HEK293 (cell line): Measurements from ENCODE around the gene TCF15.

Experiments used
- ZBTB8A ChIP-seq: fragments of 450-650 bp; formaldehyde crosslinking; IDR thresholded peaks from 2 replicates; pipeline ENCODE4 v1.5.1; 2016; ENCODE audit warnings: missing biosample characterization, missing genetic modification characterization
- ZNF146 ChIP-seq: fragments of 450-650 bp; formaldehyde crosslinking; IDR thresholded peaks from 2 replicates; pipeline ENCODE4 v1.5.1; 2016; ENCODE audit warnings: missing biosample characterization, missing genetic modification characterization
- ZNF274 ChIP-seq, 2 experiments: fragments of 200-500 bp in 1 of 2; fragments of 450-650 bp in 1 of 2; sonication (Bioruptor generic) in 1 of 2; formaldehyde crosslinking in 1 of 2; IDR thresholded peaks; 2 replicates each; pipeline versions ENCODE4 v1.5.1 to v1.6.1; 2014 to 2016; ENCODE audit warnings: borderline replicate concordance in 1 of 2, inconsistent platforms in 1 of 2, low read length in 1 of 2, missing biosample characterization in 1 of 2, missing genetic modification characterization in 1 of 2
- ZNF558 ChIP-seq: fragments of 450-650 bp; formaldehyde crosslinking; IDR thresholded peaks from 2 replicates; pipeline ENCODE4 v1.5.1; 2016; ENCODE audit warnings: missing biosample characterization, missing genetic modification characterization
- TF ChIP-seq, protein P1 (sequence below): fragments of 450-650 bp; formaldehyde crosslinking; IDR thresholded peaks from 2 replicates; pipeline ENCODE4 v1.5.1; 2016; ENCODE audit warnings: missing biosample characterization, missing genetic modification characterization
- TF ChIP-seq, protein P2 (sequence below): fragments of 450-650 bp; formaldehyde crosslinking; IDR thresholded peaks from 2 replicates; pipeline ENCODE4 v1.5.1; 2016; ENCODE audit warnings: missing biosample characterization, missing genetic modification characterization
- TF ChIP-seq, protein P3 (sequence below): fragments of 450-650 bp; formaldehyde crosslinking; IDR thresholded peaks from 2 replicates; pipeline ENCODE4 v1.5.1; 2016; ENCODE audit warnings: missing biosample characterization, missing genetic modification characterization

DNA sequence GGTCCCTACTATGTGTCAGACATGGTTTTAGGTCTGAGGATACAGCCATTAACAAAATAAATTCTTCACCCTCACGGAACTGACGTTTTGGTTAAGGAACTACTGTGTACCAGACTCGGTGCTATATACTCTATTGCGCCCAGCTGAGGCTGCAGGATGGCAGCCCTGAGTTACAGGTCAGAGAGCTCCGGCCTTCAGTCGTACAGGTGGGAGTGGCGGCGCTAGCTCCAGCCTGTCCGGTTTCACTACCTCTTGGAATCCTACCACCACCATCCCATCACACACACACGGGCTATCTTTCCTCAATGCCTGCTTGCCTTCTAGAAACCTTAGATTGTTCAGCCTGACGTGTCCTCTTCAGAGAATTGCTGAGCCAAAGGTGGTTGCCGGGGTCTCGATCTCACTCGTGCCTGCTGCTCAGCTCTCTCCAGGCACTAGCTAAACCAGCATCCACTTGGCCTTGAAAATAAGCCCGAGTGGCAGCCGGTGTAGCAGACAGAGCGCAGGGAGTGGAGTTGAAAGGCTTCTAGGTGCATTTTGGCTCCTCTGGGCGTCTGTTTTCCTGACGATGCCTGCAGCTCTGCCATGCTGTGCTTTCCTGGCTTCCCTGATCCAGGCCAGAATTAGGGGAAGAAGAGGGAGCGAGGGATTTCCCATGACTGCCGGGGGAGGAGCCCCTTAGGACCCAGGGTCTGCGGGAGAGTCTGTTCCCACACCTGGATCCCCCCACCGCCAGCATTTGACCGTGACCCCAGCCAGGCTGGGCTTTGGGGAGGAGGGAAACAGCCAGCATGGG lies 1.1 kb upstream of the TCF15 start:
- TF ChIP-seq ZNF558 (tag by site-specific recombination), result no peak
- TF ChIP-seq, protein P1, sequence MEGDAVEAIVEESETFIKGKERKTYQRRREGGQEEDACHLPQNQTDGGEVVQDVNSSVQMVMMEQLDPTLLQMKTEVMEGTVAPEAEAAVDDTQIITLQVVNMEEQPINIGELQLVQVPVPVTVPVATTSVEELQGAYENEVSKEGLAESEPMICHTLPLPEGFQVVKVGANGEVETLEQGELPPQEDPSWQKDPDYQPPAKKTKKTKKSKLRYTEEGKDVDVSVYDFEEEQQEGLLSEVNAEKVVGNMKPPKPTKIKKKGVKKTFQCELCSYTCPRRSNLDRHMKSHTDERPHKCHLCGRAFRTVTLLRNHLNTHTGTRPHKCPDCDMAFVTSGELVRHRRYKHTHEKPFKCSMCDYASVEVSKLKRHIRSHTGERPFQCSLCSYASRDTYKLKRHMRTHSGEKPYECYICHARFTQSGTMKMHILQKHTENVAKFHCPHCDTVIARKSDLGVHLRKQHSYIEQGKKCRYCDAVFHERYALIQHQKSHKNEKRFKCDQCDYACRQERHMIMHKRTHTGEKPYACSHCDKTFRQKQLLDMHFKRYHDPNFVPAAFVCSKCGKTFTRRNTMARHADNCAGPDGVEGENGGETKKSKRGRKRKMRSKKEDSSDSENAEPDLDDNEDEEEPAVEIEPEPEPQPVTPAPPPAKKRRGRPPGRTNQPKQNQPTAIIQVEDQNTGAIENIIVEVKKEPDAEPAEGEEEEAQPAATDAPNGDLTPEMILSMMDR (tag by site-specific recombination), result no peak
- TF ChIP-seq, protein P2, sequence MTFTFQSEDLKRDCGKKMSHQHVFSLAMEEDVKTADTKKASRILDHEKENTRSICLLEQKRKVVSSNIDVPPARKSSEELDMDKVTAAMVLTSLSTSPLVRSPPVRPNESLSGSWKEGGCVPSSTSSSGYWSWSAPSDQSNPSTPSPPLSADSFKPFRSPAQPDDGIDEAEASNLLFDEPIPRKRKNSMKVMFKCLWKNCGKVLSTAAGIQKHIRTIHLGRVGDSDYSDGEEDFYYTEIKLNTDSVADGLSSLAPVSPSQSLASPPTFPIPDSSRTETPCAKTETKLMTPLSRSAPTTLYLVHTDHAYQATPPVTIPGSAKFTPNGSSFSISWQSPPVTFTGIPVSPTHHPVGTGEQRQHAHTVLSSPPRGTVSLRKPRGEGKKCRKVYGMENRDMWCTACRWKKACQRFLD (tag by site-specific recombination), result no peak
- no peak for TF ChIP-seq ZBTB8A (tag by site-specific recombination)
- TF ChIP-seq ZNF274 (IDR thresholded peaks at IDR 0.05; ENCODE audit: low read length), result no peak
- no peak for TF ChIP-seq ZNF274 (tag by site-specific recombination; IDR thresholded peaks at IDR 0.05; ENCODE audit: borderline replicate concordance)
- TF ChIP-seq, protein P3, sequence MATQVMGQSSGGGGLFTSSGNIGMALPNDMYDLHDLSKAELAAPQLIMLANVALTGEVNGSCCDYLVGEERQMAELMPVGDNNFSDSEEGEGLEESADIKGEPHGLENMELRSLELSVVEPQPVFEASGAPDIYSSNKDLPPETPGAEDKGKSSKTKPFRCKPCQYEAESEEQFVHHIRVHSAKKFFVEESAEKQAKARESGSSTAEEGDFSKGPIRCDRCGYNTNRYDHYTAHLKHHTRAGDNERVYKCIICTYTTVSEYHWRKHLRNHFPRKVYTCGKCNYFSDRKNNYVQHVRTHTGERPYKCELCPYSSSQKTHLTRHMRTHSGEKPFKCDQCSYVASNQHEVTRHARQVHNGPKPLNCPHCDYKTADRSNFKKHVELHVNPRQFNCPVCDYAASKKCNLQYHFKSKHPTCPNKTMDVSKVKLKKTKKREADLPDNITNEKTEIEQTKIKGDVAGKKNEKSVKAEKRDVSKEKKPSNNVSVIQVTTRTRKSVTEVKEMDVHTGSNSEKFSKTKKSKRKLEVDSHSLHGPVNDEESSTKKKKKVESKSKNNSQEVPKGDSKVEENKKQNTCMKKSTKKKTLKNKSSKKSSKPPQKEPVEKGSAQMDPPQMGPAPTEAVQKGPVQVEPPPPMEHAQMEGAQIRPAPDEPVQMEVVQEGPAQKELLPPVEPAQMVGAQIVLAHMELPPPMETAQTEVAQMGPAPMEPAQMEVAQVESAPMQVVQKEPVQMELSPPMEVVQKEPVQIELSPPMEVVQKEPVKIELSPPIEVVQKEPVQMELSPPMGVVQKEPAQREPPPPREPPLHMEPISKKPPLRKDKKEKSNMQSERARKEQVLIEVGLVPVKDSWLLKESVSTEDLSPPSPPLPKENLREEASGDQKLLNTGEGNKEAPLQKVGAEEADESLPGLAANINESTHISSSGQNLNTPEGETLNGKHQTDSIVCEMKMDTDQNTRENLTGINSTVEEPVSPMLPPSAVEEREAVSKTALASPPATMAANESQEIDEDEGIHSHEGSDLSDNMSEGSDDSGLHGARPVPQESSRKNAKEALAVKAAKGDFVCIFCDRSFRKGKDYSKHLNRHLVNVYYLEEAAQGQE (tag by site-specific recombination), result no peak
- no peak for TF ChIP-seq ZNF146
